Lower leg skin (tissue), 4 donors: ENCODE results near the gene TAOK2. TPM values are rescaled to one million over a fixed set of nuclear protein-coding genes. Genes with fewer than 3 reads are reported as not detected.

Experiments
- DNase-seq, 2 donors: peaks; one replicate each; pipeline ENCODE4 v3.0.0-alpha.2; 2019; ENCODE audit warnings: low spot score in 2 of 2
- H3K4me3 ChIP-seq: fragments of 200-600 bp; sonication (generic); 2 replicates; pipeline ENCODE4 v1.5.1; 2017; ENCODE audit warnings: mild to moderate bottlenecking, low read depth; ENCODE audit not compliant: poor library complexity, severe bottlenecking
- POLR2A ChIP-seq, 2 donors: fragments of 450-650 bp; IDR thresholded peaks; one replicate each; pipeline ENCODE4 v1.6.1; 2016 to 2017; ENCODE audit warnings: antibody characterized with exemption in 2 of 2, mild to moderate bottlenecking in 1 of 2, moderate library complexity in 1 of 2
- WGBS, 2 donors: methylation state at CpG; one replicate each; pipeline ENCODE4 v1.1.5; 2018; 5-methylcytosine and 5-hydroxymethylcytosine counted together
- intact Hi-C: fragments of 100-400 bp; cut with DNase I; formaldehyde crosslinking; loops from one replicate; pipeline ENCODE4 v1.15.0; 2023; ENCODE audit warnings: low total_unique reads
- total RNA-seq, 4 donors: library from RNA; depleted of rRNA; stranded (reverse); fragments of >200 nt; gene quantifications; one replicate each; pipeline ENCODE4 v1.1.0, GENCODE V29; 2016
- TF ChIP-seq, protein P1 (sequence below), 3 donors: fragments of 450-650 bp; IDR thresholded peaks; one replicate each; pipeline ENCODE4 v1.5.1; 2016; ENCODE audit warnings: antibody characterized with exemption in 3 of 3, mild to moderate bottlenecking in 3 of 3, moderate library complexity in 2 of 3

Gene TAOK2
- total RNA-seq, 4 donors from 2014 or later: 35.5 to 47.9 (median 38.1) TPM

DNA sequence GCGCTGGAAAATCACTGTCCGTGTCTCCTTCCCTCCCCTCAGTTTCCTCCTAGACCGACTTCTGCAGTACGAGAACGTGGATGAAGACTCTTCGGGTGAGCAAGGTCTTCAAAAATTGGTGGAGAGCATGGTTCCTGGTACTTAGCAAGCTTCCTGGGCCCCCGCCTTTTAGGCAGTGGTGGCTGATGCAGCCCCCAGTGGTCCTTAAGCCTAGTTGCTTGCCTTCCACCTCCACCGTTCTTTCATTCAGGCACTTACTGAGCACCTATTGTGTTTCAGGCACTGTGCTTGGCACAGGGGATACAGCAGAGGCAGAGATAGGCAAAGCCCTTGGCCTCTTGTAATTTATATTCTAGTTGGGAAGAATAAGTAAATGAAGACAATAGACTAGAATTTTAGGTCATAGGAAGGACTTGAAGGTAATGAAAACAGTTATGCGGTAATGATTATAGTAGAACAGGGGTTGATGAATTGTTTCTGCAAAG, 23.1 kb downstream of the TAOK2 start:
- intact Hi-C loops: no loop called here
- peak overlapping the region; percentile 74 for H3K4me3 ChIP-seq
- TF ChIP-seq, protein P1, sequence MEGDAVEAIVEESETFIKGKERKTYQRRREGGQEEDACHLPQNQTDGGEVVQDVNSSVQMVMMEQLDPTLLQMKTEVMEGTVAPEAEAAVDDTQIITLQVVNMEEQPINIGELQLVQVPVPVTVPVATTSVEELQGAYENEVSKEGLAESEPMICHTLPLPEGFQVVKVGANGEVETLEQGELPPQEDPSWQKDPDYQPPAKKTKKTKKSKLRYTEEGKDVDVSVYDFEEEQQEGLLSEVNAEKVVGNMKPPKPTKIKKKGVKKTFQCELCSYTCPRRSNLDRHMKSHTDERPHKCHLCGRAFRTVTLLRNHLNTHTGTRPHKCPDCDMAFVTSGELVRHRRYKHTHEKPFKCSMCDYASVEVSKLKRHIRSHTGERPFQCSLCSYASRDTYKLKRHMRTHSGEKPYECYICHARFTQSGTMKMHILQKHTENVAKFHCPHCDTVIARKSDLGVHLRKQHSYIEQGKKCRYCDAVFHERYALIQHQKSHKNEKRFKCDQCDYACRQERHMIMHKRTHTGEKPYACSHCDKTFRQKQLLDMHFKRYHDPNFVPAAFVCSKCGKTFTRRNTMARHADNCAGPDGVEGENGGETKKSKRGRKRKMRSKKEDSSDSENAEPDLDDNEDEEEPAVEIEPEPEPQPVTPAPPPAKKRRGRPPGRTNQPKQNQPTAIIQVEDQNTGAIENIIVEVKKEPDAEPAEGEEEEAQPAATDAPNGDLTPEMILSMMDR (IDR thresholded peaks at IDR 0.05): no peak
- TF ChIP-seq POLR2A (IDR thresholded peaks at IDR 0.05): no peak
- WGBS, 2 donors: 21 to 23% methylated on average over 9 of the region's 9 CpGs
- no peak for DNase-seq

- no peak for DNase-seq
- WGBS, 2 donors: 85 to 87% methylated on average over 6 of the region's 6 CpGs
- no peak for TF ChIP-seq POLR2A (IDR thresholded peaks at IDR 0.05)
- TF ChIP-seq, protein P1 (IDR thresholded peaks at IDR 0.05): no peak
- intact Hi-C loops: no loop called here
- H3K4me3 ChIP-seq: no peak overlapping the region
These were observed 25.9 kb downstream of the TAOK2 start for GRCh38 chr16:29999605-30000004.

GRCh38 chr16:30000735-30001631, 27.3 kb downstream of the TAOK2 start:
- intact Hi-C loops: no loop called here
- 78 to 82% methylated on average over 33 of the region's 33 CpGs for WGBS, 2 donors
- no peak for DNase-seq
- no peak overlapping the region for H3K4me3 ChIP-seq
- TF ChIP-seq POLR2A (IDR thresholded peaks at IDR 0.05): no peak
- TF ChIP-seq, protein P1 (IDR thresholded peaks at IDR 0.05): no peak

DNA sequence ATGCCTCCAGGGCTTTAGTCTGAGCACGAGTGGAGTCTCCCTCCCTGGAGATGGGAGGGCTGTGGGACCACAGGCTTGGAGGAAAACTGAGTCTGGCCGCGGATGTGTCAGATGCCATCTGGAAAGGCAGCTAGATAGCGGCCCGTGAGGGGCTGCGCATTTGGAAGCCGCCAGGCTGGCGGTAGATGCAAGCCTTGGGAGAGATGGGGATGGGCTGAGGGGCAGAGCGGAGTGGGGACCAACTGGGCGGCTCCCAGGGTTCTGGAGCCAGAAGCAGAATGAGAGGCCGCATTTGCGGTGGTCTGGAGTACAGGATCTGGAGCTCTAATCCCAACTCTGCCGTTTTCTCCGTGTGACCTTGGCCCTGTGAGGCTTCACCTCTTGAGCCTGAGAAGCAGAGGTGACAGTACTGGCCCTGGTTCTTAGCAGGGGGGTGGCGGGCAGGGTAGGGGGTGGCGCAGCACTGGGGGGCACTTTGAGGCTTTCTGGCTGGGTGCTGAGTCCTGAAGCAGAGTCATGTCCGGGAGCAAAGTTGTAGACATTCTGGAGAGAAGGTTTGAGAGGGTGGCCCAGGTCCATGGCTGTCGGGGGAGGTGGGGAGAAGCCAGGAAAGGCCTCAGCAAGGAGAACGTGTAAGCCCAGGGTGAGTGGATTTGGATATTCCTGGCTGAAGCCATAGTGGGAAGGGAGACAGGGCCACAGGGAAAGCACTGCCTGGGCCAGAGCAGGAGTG, 29.1 kb downstream of the TAOK2 start:
- 83 to 85% methylated on average over 19 of the region's 19 CpGs for WGBS, 2 donors
- DNase-seq: no peak
- intact Hi-C loops: no loop called here
- H3K4me3 ChIP-seq: no peak overlapping the region
- TF ChIP-seq, protein P1 (IDR thresholded peaks at IDR 0.05): no peak
- no peak for TF ChIP-seq POLR2A (IDR thresholded peaks at IDR 0.05)

GRCh38 chr16:30003670-30004423, 30.2 kb downstream of the TAOK2 start:
- 86 to 87% methylated on average over 14 to 17 of the region's 17 CpGs for WGBS, 2 donors
- intact Hi-C loops: no loop called here
- H3K4me3 ChIP-seq: no peak overlapping the region
- no peak for DNase-seq
- TF ChIP-seq POLR2A (IDR thresholded peaks at IDR 0.05): no peak
- TF ChIP-seq, protein P1 (IDR thresholded peaks at IDR 0.05): no peak
